ENCODE results near the gene RASD1. TPM values are rescaled to one million over a fixed set of nuclear protein-coding genes. Genes with fewer than 3 reads are reported as not detected.

Gene RASD1
- total and polyA plus RNA-seq, 11 donors = 1.5 to 79.2 (median 17.5) TPM

Other genes starting within 250 kb of the RASD1 start
- gene COPS3, start 215.1 kb downstream of the RASD1 start, total RNA-seq = 10 to 100 TPM; 65.8 to 87.7 (median 74.0) TPM
- gene COPS3, start 215.1 kb downstream of the RASD1 start, polyA plus RNA-seq = 100 to 1,000 TPM in 1 of 2 donors, 10 to 100 TPM in 1; 34.7 to 108 TPM
- 10 to 100 TPM in 4 of 9 donors, 1 to 10 TPM in 5; 5.3 to 15.1 (median 7.6) TPM for gene NT5M, start 193.0 kb downstream of the RASD1 start, total RNA-seq
- 1 to 10 TPM; 4.1 to 9.3 TPM for gene NT5M, start 193.0 kb downstream of the RASD1 start, polyA plus RNA-seq
- gene MED9, start 19.4 kb downstream of the RASD1 start, total RNA-seq = 10 to 100 TPM; 26.3 to 64.4 (median 33.0) TPM
- 10 to 100 TPM; 36.2 to 44.7 TPM for gene MED9, start 19.4 kb downstream of the RASD1 start, polyA plus RNA-seq
- gene PEMT, start 95.3 kb upstream of the RASD1 start, total RNA-seq = 10 to 100 TPM; 15.7 to 41.0 (median 25.4) TPM
- 10 to 100 TPM; 25.0 to 42.2 TPM for gene PEMT, start 95.3 kb upstream of the RASD1 start, polyA plus RNA-seq
- 10 to 100 TPM; 15.1 to 37.2 (median 20.8) TPM for gene RAI1, start 185.1 kb upstream of the RASD1 start, total RNA-seq
- 10 to 100 TPM; 17.2 to 23.0 TPM for gene RAI1, start 185.1 kb upstream of the RASD1 start, polyA plus RNA-seq